ENCODE results near the gene RBM6.

DNA sequence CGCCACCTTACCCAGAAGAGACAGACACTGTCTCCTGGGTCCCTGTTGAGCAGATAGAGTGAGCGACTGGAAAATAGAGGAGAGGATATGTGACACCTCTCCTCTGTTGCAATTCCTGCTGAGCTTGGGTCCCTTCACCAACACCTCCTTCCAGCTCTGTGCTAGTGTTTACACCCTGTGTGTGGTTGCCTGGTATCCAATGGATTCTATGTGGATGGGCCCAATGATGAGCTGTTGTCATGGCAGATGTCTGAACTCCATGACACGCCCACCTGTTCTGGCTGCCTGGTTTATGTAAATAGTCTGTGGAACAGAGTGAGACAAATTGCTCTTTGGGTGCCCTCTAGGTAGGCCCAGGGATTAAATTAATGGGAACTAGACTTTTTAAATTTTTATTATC is 172.5 kb downstream of the RBM6 start:
- TF ChIP-seq, protein P1, sequence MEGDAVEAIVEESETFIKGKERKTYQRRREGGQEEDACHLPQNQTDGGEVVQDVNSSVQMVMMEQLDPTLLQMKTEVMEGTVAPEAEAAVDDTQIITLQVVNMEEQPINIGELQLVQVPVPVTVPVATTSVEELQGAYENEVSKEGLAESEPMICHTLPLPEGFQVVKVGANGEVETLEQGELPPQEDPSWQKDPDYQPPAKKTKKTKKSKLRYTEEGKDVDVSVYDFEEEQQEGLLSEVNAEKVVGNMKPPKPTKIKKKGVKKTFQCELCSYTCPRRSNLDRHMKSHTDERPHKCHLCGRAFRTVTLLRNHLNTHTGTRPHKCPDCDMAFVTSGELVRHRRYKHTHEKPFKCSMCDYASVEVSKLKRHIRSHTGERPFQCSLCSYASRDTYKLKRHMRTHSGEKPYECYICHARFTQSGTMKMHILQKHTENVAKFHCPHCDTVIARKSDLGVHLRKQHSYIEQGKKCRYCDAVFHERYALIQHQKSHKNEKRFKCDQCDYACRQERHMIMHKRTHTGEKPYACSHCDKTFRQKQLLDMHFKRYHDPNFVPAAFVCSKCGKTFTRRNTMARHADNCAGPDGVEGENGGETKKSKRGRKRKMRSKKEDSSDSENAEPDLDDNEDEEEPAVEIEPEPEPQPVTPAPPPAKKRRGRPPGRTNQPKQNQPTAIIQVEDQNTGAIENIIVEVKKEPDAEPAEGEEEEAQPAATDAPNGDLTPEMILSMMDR (IDR thresholded peaks at IDR 0.05), result no peak
- TF ChIP-seq EP300 (IDR thresholded peaks at IDR 0.05) (no peak), POLR2A (IDR thresholded peaks at IDR 0.05; ENCODE audit: low read depth) (no peak)

Data from esophagus muscularis mucosa (tissue), 4 donors.